SH-SY5Y (cell line): Measurements from ENCODE around the gene ZCCHC7.

Source experiments
- GATA2 ChIP-seq: IDR thresholded peaks from 2 replicates; pipeline ENCODE4 v1.6.1; 2011; ENCODE audit warnings: mild to moderate bottlenecking, low read depth, low read length
- GATA3 ChIP-seq: IDR thresholded peaks from 2 replicates; pipeline ENCODE4 v1.6.1; 2011; ENCODE audit warnings: low read depth, mild to moderate bottlenecking, low read length, moderate library complexity

The ZCCHC7 gene

DNA sequence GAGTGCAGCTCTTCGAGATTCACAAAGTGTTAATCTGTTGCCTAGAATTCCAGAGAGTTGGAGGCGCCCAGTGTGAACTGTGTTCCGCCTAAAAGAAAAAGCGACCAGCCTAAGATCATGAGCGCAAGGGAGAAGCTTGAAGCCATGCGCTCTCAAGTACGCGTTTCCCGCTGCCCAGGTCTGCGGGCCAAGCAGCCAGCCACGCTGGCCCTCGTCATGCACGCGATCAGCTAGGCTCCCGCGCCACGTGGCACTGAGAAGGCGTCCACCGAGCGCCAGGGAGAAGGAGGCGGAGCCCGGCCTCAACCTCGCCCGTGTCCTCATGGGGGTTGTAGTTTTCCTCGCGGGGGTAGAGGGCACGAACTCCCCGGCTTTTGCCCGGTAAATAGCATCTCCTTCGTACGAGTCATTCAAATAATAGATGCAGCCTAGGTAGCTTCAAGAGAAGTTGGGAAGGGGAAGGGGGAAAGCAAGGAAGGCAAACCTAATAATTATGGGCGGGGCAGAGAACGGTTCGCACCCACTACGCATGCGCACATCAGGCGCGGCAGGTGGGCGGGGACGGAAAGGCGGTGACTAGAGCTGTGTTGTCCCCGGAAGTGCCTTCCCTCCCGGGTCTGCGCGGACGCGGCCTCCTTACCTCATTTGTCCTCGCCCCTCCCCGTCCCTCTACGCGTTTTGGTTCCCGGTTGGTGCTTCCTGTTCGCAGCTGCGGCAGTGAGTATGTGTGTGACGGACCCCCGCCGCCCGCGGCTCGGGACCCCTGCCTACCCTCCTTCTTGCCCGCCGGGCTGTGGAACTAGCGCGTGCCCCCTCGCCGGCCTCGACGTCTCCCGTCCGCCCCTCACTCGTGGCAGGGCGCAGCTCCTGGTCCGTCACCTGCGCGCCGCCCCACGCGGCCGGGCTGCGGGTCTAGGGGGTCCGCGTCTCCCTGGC, at the start of gene ZCCHC7:
Gene ZCCHC7, plus strand, starts transcription at position 668 of the 936 bp plus-strand sequence.
- TF ChIP-seq GATA3, result no peak
- TF ChIP-seq GATA2, result no peak

DNA sequence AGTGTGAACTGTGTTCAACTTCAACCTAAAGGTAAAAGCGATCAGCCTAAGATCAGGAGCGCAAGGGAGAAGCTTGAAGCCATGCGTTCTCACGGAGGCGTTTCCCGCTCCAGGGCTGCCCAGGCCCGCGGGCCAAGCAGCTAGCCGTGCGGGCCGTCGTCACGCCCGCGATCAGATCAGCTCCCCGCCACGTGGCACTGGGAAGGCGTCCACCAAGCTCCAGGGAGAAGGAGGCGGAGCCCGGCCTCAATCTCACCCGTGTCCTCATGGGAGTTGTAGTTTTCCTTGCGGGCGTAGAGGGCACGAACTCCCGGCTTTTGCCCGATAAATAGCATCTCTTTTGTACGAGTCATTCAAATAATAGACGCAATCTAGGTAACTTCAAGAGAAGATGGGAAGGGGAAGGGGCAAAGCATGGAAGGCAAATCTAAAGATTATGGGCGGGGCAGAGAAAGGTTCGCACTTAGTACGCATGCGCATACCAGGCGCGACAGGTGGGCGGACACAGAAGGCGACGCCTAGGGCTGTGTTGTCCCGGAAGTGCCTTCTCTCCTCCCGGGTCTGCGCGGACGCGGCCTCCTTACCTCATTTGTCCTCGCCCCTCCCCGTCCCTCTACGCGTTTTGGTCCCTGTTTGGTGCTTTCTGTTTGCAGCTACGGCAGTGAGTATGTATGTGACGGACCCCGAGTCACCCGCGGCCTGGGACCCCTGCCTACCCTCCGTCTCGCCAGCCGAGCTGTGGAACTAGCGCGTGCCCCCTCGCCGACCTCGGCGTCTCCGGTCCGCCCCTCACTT, 40.8 kb upstream of the ZCCHC7 start:
- TF ChIP-seq GATA3, result peak; percentile 59
- peak; percentile 92 for TF ChIP-seq GATA2

DNA sequence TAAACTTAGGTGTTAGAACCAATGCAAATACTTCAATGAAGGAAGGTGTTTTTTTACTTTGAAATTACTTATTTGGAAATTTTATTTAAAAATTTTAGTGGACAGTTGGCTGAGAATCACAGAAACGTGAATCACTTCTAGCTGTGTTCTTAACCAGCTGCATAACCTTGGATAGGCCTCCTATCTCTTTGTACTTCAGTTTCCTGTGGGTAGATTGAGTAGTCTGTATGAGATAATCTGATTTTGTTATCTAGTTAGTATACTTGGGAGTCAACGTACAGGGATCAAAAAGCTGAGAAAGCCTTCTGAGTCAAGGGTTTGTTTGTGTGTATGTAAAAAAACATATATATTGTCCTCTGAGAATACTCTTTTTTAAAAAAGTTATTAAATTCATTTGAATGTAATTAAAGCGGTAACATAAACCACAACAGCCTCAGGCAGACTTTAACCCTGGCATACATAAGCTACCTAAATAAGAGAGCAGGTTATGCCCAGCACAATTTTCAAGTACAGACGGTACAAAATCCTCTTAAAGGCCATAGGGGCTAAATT, 38.1 kb upstream of the ZCCHC7 start:
- TF ChIP-seq GATA3 (no peak), GATA2 (no peak)

DNA sequence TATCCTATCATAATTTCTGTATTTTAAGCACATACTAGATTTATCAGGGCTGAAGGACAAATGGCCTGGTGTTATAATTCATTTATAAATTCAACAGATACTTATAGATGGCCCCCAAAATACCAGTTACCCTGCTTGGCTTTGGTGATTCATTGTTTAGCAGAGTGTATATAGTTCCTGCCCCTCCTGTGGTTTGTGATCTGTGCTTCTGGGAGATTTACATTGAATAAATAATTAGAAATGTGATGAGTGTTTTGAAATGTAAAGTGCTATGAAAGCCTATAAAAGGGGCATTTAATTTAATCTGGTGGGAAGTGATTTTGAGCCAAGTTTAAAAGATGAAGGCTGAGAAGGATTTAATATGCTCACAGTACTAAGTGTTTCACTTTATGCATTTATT, 36.7 kb upstream of the ZCCHC7 start:
- TF ChIP-seq GATA2 (no peak), GATA3 (no peak)

DNA sequence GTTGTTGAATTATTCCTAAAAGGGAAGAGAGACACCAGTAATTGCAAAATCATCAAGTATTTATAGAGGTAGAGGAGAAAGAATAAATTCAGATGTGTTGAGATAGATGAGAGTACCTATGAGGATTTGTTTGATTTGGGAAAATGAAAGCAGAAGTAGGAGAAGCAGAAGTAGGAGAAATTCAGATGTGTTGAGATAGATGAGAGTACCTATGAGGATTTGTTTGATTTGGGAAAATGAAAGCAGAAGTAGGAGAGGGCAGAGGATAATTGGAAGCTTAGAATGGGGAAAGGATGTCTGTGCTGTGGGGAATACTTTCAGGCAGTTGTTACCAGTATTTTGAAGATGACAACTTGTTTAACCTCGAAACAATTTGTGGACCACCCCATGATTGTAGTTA, 35.1 kb upstream of the ZCCHC7 start:
- no peak for TF ChIP-seq GATA2

DNA sequence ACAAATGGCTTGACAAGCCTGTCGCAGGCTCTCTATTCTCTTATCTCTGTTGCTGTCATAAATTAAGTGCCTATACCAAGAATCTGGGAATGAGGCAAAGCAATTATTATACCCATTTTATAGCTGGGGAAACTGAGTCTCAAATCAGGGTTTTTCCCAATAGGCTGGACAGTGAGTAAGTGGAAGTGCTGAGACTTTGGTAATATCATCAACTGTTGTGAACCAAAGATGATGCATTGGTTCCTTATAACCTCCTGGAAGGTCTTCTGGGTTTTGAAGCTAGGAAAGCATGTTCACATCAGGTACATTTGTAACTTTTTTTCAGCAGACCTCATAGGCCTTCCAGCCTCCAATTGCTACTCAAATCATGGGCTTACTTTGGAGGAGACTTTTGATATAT, 25.6 kb upstream of the ZCCHC7 start:
- no peak for TF ChIP-seq GATA2
- no peak for TF ChIP-seq GATA3

DNA sequence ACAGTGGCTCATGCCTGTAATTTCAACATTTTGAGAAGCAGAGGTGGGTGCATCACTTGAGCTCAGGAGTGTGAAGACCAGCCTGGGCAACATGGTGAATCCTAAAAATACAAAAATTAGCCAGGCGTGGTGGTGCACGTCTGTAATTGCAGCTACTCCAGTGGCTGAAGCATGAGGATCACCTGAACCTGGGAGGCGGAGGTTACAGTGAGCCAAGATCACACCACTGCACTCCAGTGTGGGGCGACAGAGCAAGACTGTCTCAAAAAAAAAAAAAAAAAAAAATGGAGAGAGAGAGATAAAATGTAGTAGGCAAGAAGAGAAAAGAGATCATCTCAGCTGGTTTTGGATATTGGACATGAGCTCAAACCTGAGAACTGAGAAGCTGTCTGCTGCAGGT, 23.7 kb upstream of the ZCCHC7 start:
- TF ChIP-seq GATA2, result no peak
- TF ChIP-seq GATA3, result no peak

DNA sequence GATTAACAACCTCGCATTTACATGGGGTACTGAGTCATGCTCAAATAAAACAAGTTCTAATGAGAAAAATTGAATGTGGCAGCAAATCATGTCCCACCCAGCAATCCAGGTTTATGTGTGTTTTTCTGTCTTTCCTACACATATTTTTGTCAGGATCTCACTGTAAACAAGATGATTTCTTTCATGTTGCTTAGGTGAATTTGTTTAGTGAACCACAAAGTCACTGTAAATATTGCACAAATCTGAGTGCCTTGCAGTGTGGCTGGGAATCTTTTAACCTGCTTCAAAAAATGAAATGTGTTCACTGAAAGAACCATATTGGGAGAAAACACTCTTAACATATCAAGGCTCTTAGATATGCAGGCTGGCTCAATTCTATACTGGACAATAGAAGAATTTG, 23.1 kb upstream of the ZCCHC7 start:
- TF ChIP-seq GATA3 (no peak), GATA2 (no peak)

DNA sequence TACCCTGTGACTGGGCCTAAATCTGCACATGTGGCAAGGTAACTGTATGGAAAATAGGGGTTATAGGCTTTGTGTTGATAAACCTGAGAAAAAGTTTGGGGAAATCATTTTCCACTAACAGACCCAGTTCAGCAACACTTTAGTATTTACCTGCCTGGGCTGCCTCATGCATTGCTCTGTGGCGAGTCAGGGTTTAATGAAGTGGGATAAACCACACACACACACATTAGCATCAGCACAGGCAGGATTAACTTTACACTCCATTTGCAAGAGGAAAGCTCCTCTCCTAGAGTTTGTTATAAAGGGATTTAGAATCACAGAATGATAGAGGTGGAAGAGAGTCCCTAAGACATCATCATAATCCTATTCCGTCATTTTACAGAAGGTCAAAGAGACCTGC, 20.0 kb upstream of the ZCCHC7 start:
- no peak for TF ChIP-seq GATA2
- no peak for TF ChIP-seq GATA3

DNA sequence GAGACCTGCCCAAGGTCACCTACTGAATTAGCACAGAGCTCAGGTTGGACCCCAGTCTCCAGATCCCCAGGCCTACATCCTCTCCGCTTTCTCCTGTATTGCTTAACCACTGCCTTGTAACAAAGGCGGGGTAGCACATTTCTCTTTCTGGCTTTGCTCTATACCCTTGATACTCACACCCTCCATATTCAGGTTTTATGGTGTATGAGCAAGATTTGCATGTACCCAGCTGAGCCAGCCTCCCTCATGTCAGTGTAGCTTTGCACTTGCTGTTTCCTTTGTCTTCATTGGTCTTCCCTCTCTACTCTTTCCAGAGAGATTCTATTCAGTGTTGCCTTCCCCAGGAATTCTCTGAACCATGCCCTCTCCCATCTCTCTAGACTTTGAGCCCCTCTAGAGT, 19.6 kb upstream of the ZCCHC7 start:
- TF ChIP-seq GATA3 (no peak), GATA2 (no peak)

DNA sequence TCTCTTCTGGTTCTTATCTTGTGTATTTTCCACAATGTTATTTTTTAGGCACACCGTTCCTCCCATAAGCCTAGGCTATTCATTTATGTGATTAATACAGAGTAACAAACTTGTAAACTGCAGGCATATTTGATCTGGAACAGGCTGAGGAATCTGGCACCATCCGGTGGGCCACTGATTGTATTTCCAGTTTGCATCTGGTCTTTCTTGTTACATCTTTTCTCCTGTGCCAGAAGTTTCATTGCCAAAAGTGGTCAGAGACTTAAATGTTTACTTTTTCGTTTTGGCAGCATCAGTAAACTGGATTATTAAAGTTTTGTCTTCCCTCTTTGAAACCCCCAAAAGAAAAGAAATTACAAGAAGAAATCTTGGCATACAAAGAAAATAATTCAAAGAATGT, 17.9 kb upstream of the ZCCHC7 start:
- TF ChIP-seq GATA3 (no peak), GATA2 (no peak)

DNA sequence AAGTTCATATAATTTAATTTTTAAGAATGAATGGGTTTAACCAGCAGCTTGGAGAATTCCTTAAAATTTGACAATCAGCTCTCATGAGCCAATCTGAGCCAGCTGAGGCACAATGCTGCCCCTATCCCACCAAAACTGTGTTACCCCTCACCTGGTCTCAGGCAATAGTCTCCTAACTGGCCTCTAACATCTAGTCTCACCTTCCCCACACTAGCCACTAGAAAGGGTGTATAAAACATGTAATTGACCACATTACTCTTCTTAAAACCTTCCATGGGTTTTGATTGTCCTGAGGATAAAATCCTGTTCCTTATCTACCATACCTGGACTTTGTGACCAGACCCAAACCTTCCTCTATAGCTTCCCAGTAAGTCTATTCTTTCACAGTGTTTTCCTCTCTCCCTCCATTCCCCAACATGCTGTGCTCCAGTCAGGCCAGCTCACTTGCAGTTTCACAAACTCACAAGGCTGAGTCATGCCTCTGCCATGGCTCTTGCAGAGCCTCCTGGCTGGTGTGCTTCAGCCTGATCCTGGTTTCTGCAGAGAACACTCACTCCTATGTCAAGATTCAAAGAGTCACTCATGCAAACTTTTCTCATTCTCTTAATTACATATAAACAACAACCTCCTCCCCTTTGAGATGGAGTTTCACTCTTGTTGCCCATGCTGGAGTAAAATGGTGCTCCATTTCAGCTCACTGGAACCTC, 16.0 kb upstream of the ZCCHC7 start:
- TF ChIP-seq GATA2, result no peak

DNA sequence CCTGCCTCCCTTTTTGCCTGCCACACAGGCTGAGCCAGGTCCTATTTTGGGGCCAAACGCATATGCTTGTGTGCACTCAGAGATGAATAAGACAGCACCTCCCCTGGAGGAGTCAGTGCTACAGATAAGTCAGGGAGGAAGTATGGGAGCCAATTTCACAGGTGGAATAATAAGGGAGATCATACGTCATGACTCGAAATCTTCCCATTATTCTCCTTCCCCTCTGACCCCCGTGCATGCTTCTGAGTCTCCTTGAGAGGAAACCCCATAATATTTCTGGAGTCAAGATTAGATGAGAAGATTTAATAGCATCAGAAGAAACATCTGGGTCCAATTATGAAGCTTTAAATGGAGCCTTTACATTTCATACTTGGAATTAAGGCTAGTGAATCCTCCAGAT, 15.1 kb upstream of the ZCCHC7 start:
- no peak for TF ChIP-seq GATA3
- no peak for TF ChIP-seq GATA2

DNA sequence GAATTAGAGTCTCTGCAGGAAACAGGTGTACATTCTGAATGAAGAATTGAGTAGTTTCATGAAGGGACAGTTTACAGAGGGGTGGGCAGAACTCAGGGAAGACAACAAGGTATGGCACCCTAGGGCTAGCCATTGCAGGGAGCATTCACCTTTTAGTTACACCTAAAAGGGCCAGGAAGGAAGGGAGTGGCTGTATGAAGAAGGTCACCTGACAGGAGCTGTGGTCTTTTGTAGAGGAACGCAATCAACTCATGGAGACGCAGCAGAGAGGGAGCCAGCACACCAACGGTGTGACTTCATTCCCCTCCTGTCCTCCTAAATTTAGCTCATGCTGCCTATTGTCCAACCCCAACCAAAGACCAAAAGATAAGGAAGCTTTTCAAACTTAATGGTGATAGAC, 12.7 kb upstream of the ZCCHC7 start:
- no peak for TF ChIP-seq GATA2
- TF ChIP-seq GATA3, result no peak
